Activated CD4-positive, alpha-beta T cell treated with anti-CD3 and anti-CD28 coated beads, Interleukin-2, Interleukin-4, amounts not matched to agents 100 ng/mL and 50 ng/mL, durations not matched to agents 16 hours and 8 hours (primary cell): ENCODE results near the gene AMMECR1.
"Not testable (repeated sequence)": the region's sequence is repeated elsewhere in the genome, so short reads cannot be mapped to it uniquely, and the experiment has no call there.

Source experiments
- DNase-seq: peaks from one replicate; pipeline ENCODE4 v3.0.0-alpha.2; 2020; ENCODE audit warnings: low spot score

Gene AMMECR1

GRCh38 chrX:110170029-110170428 lies 147.9 kb downstream of the AMMECR1 start:
- DNase-seq = no peak

GRCh38 chrX:110168585-110168984 lies 149.3 kb downstream of the AMMECR1 start:
- DNase-seq = no peak

GRCh38 chrX:110167952-110168451 lies 149.9 kb downstream of the AMMECR1 start:
- peak; percentile 54 for DNase-seq

- DNase-seq = no peak
These were observed 154.4 kb downstream of the AMMECR1 start for GRCh38 chrX:110163488-110163887.

- no peak for DNase-seq
These were observed 155.0 kb downstream of the AMMECR1 start for GRCh38 chrX:110162867-110163266.

GRCh38 chrX:110162131-110162530 lies 155.8 kb downstream of the AMMECR1 start:
- no peak for DNase-seq

- DNase-seq = no peak
These were observed 156.6 kb downstream of the AMMECR1 start for GRCh38 chrX:110161361-110161686.

GRCh38 chrX:110159865-110160264 lies 158.0 kb downstream of the AMMECR1 start:
- no peak for DNase-seq

GRCh38 chrX:110159235-110159634 lies 158.7 kb downstream of the AMMECR1 start:
- no peak for DNase-seq

GRCh38 chrX:110157444-110157843 lies 160.4 kb downstream of the AMMECR1 start:
- no peak for DNase-seq

- DNase-seq = peak; percentile 27
These were observed 161.6 kb downstream of the AMMECR1 start for GRCh38 chrX:110156167-110156754.

GRCh38 chrX:110155759-110156158 lies 162.1 kb downstream of the AMMECR1 start:
- DNase-seq = no peak

- not testable (repeated sequence) for DNase-seq
These were observed 163.6 kb downstream of the AMMECR1 start for GRCh38 chrX:110154328-110154727.

- DNase-seq = no peak
These were observed 164.0 kb downstream of the AMMECR1 start for GRCh38 chrX:110153896-110154295.

- no peak for DNase-seq
These were observed 164.6 kb downstream of the AMMECR1 start for GRCh38 chrX:110153244-110153643.

- peak; percentile 58 for DNase-seq
These were observed 171.4 kb downstream of the AMMECR1 start for GRCh38 chrX:110146521-110146920.

- peak; percentile 35 for DNase-seq
These were observed 172.0 kb downstream of the AMMECR1 start for GRCh38 chrX:110145854-110146253.

- DNase-seq = no peak
These were observed 172.6 kb downstream of the AMMECR1 start for GRCh38 chrX:110145311-110145710.
